GM23338 (cell line): ENCODE data around the gene KCNJ6. TPM values are rescaled to one million over a fixed set of nuclear protein-coding genes. Genes with fewer than 3 reads are reported as not detected.
"Not testable (repeated sequence)": the region's sequence is repeated elsewhere in the genome, so short reads cannot be mapped to it uniquely, and the experiment has no call there.

ENCODE experiments used
- ATAC-seq: fragments of 200-7000 bp; cut with Tn5 transposase; 3 replicates; pipeline ENCODE4 v1.9.1; 2020
- DNase-seq: peaks from one replicate; pipeline ENCODE4 v3.0.0-alpha.2; 2015; ENCODE audit warnings: low spot score
- H2AFZ ChIP-seq: fragments of 200-600 bp; sonication (generic); 2 replicates; pipeline ENCODE4 v1.8.0; 2016; ENCODE audit warnings: antibody characterized with exemption, mild to moderate bottlenecking, moderate library complexity
- H3F3A ChIP-seq: fragments of 200-600 bp; sonication (generic); replicated peaks from 2 replicates; pipeline ENCODE4 v1.8.0; 2017; ENCODE audit warnings: antibody characterized with exemption, mixed run types, low read depth
- H3K27ac ChIP-seq: fragments of 200-600 bp; sonication (generic); 2 replicates; pipeline ENCODE4 v1.6.1; 2016; ENCODE audit warnings: low read depth
- H3K27me3 ChIP-seq: fragments of 200-600 bp; sonication (generic); 2 replicates; pipeline ENCODE4 v1.8.0; 2016; ENCODE audit warnings: mild to moderate bottlenecking, mixed run types, moderate library complexity; ENCODE audit not compliant: insufficient read depth
- H3K36me3 ChIP-seq: fragments of 200-600 bp; sonication (generic); 2 replicates; pipeline ENCODE4 v1.8.0; 2016; ENCODE audit warnings: mild to moderate bottlenecking; ENCODE audit not compliant: insufficient read depth
- H3K4me1 ChIP-seq: fragments of 200-600 bp; sonication (generic); 2 replicates; pipeline ENCODE4 v1.8.0; 2016; ENCODE audit warnings: mild to moderate bottlenecking, moderate library complexity; ENCODE audit not compliant: insufficient read depth
- H3K4me2 ChIP-seq: fragments of 200-600 bp; sonication (generic); 2 replicates; pipeline ENCODE4 v1.7.1; 2017; ENCODE audit warnings: mixed run types
- H3K4me3 ChIP-seq: fragments of 200-600 bp; sonication (generic); 2 replicates; pipeline ENCODE4 v1.6.1; 2016; ENCODE audit warnings: mixed run types
- H3K79me2 ChIP-seq: fragments of 200-600 bp; sonication (generic); replicated peaks from 2 replicates; pipeline ENCODE4 v1.8.0; 2017; ENCODE audit warnings: mild to moderate bottlenecking; ENCODE audit not compliant: insufficient read depth
- H3K9me2 ChIP-seq: fragments of 200-600 bp; sonication (generic); 2 replicates; pipeline ENCODE4 v1.8.0; 2017; ENCODE audit not compliant: insufficient read depth
- H4K20me1 ChIP-seq: fragments of 200-600 bp; sonication (generic); replicated peaks from 2 replicates; pipeline ENCODE4 v1.8.0; 2017; ENCODE audit warnings: mild to moderate bottlenecking; ENCODE audit not compliant: insufficient read depth
- H3K27ac Mint-ChIP-seq: 2 replicates; pipeline ENCODE4 v1.8.0; 2020; ENCODE audit warnings: inconsistent platforms, mild to moderate bottlenecking, moderate library complexity, mixed read lengths
- H3K27me3 Mint-ChIP-seq: 3 replicates; pipeline ENCODE4 v1.8.0; 2022; ENCODE audit warnings: low read depth, mild to moderate bottlenecking, moderate library complexity, mixed read lengths, inconsistent platforms; ENCODE audit not compliant: insufficient read depth, poor library complexity
- H3K36me3 Mint-ChIP-seq: 3 replicates; pipeline ENCODE4 v1.8.0; 2021; ENCODE audit warnings: low read depth, mild to moderate bottlenecking, inconsistent platforms, moderate library complexity, mixed read lengths
- H3K4me1 Mint-ChIP-seq: 3 replicates; pipeline ENCODE4 v1.8.0; 2020; ENCODE audit warnings: mild to moderate bottlenecking, inconsistent platforms, mixed read lengths
- H3K4me3 Mint-ChIP-seq: 3 replicates; pipeline ENCODE4 v1.8.0; 2021; ENCODE audit warnings: moderate library complexity, mild to moderate bottlenecking, inconsistent platforms, mixed read lengths
- H3K9me3 Mint-ChIP-seq: 3 replicates; pipeline ENCODE4 v1.8.0; 2020; ENCODE audit warnings: moderate library complexity, mild to moderate bottlenecking, inconsistent platforms, mixed read lengths
- EZH2phosphoT487 ChIP-seq: fragments of 200-600 bp; sonication (generic); IDR thresholded peaks from one replicate; pipeline ENCODE4 v1.8.1; 2018; ENCODE audit warnings: antibody characterized with exemption; ENCODE audit not compliant: unreplicated experiment
- JUNB ChIP-seq: IDR thresholded peaks from one replicate; pipeline ENCODE4 v1.6.1; 2016; ENCODE audit warnings: antibody characterized with exemption; ENCODE audit not compliant: unreplicated experiment
- POLR2AphosphoS5 ChIP-seq: IDR thresholded peaks from 2 replicates; pipeline ENCODE4 v1.6.1; 2016; ENCODE audit warnings: antibody characterized with exemption, low read depth
- ZNF331 ChIP-seq: fragments of 250-450 bp; sonication (Bioruptor Pico); IDR thresholded peaks from 2 replicates; pipeline ENCODE4 v1.5.0; 2020; ENCODE audit warnings: low read depth, mild to moderate bottlenecking, moderate library complexity
- polyA plus RNA-seq: library from polyadenylated mRNA; unstranded; fragments of >200 nt; fragmentation: Nextera tagmentation; extraction: Ambion mirVana; gene quantifications from 2 replicates; pipeline ENCODE4 v1.2.1, GENCODE V29; 2016
- total RNA-seq: library from RNA; depleted of rRNA; stranded (reverse); fragments of >200 nt; shearing (Covaris generic); gene quantifications from 2 replicates; pipeline ENCODE4 v1.2.3, GENCODE V29; 2014
- TF ChIP-seq, protein P1 (sequence below): fragments of 250-450 bp; sonication (Bioruptor Pico); IDR thresholded peaks from 2 replicates; pipeline ENCODE4 v1.5.0; 2020; ENCODE audit warnings: mild to moderate bottlenecking, moderate library complexity

The KCNJ6 gene
- total and polyA plus RNA-seq, 2 experiments from 2014 or later: 0.48 to 0.52 TPM

DNA sequence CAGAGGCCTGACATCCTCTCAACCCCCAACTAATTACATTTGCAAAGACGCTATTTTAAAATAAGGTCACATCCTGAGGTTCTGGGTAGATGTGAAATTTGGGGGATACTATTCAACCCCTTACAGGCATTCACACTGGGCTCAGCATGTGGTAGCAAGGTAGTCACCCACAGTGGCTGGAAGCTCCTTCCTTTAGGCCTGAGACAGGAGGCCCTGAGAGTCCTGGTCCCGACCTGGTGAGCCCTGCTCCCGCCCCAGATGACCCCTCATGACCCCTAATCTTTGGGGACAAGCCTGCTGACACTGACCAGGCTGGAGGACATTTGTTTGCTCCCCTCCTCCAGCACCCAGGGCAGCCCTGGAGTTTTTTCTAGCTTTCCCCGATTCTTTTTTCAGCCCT is 323.8 kb downstream of the KCNJ6 start (continued):
- TF ChIP-seq, protein P1, sequence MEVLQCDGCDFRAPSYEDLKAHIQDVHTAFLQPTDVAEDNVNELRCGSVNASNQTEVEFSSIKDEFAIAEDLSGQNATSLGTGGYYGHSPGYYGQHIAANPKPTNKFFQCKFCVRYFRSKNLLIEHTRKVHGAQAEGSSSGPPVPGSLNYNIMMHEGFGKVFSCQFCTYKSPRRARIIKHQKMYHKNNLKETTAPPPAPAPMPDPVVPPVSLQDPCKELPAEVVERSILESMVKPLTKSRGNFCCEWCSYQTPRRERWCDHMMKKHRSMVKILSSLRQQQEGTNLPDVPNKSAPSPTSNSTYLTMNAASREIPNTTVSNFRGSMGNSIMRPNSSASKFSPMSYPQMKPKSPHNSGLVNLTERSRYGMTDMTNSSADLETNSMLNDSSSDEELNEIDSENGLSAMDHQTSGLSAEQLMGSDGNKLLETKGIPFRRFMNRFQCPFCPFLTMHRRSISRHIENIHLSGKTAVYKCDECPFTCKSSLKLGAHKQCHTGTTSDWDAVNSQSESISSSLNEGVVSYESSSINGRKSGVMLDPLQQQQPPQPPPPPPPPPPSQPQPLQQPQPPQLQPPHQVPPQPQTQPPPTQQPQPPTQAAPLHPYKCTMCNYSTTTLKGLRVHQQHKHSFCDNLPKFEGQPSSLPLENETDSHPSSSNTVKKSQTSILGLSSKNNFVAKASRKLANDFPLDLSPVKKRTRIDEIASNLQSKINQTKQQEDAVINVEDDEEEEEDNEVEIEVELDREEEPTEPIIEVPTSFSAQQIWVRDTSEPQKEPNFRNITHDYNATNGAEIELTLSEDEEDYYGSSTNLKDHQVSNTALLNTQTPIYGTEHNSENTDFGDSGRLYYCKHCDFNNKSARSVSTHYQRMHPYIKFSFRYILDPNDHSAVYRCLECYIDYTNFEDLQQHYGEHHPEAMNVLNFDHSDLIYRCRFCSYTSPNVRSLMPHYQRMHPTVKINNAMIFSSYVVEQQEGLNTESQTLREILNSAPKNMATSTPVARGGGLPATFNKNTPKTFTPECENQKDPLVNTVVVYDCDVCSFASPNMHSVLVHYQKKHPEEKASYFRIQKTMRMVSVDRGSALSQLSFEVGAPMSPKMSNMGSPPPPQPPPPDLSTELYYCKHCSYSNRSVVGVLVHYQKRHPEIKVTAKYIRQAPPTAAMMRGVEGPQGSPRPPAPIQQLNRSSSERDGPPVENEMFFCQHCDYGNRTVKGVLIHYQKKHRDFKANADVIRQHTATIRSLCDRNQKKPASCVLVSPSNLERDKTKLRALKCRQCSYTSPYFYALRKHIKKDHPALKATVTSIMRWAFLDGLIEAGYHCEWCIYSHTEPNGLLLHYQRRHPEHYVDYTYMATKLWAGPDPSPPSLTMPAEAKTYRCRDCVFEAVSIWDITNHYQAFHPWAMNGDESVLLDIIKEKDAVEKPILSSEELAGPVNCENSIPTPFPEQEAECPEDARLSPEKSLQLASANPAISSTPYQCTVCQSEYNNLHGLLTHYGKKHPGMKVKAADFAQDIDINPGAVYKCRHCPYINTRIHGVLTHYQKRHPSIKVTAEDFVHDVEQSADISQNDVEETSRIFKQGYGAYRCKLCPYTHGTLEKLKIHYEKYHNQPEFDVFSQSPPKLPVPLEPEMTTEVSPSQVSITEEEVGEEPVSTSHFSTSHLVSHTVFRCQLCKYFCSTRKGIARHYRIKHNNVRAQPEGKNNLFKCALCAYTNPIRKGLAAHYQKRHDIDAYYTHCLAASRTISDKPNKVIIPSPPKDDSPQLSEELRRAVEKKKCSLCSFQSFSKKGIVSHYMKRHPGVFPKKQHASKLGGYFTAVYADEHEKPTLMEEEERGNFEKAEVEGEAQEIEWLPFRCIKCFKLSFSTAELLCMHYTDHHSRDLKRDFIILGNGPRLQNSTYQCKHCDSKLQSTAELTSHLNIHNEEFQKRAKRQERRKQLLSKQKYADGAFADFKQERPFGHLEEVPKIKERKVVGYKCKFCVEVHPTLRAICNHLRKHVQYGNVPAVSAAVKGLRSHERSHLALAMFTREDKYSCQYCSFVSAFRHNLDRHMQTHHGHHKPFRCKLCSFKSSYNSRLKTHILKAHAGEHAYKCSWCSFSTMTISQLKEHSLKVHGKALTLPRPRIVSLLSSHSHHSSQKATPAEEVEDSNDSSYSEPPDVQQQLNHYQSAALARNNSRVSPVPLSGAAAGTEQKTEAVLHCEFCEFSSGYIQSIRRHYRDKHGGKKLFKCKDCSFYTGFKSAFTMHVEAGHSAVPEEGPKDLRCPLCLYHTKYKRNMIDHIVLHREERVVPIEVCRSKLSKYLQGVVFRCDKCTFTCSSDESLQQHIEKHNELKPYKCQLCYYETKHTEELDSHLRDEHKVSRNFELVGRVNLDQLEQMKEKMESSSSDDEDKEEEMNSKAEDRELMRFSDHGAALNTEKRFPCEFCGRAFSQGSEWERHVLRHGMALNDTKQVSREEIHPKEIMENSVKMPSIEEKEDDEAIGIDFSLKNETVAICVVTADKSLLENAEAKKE: no peak
- TF ChIP-seq ZNF331 (CRISPR knock-in tag) (no peak), JUNB (no peak), EZH2phosphoT487 (no peak), POLR2AphosphoS5 (no peak)

DNA sequence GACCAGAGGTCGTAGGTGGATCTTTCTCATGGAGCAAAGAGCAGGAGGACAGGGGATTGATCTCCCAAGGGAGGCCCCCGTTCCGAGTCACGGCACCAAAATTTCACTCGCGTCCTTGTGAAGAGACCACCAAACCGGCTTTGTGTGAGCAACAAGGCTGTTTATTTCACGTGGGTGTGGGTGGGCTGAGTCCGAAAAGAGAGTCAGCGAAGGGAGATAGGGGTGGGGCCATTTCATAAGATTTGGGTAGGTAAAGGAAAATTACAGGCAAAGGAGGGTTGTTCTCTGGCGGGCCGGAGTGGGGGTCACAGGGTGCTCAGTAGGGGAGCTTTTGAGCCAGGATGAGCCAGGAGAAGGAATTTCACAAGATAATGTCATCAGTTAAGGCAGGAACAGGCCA is 324.3 kb downstream of the KCNJ6 start:
- not testable (repeated sequence) for H3K79me2 ChIP-seq, H3K9me2 ChIP-seq, ATAC-seq, H3K27me3 Mint-ChIP-seq, H3K36me3 ChIP-seq, H2AFZ ChIP-seq, H4K20me1 ChIP-seq, DNase-seq, H3K27me3 ChIP-seq
- Histone ChIP-seq H3F3A (peaks cover 13% of the 10 kb centered on the region; the same call in 1 of the 2 replicates), H3K4me3 (peak overlapping the region; percentile 45; the same call in 1 of the 2 replicates), H3K27ac (peak overlapping the region; percentile 97), H3K4me1 (peaks cover 29% of the 10 kb centered on the region), H3K4me2 (peak overlapping the region; percentile 73)
- Mint-ChIP-seq H3K9me3 (peaks cover 13% of the 10 kb centered on the region), H3K27ac (peak overlapping the region; percentile 82; the same call in 1 of the 2 replicates), H3K36me3 (peaks cover 13% of the 10 kb centered on the region; the same call in 2 of the 3 replicates), H3K4me1 (peaks cover 10% of the 10 kb centered on the region), H3K4me3 (peak overlapping the region; percentile 7)

DNA sequence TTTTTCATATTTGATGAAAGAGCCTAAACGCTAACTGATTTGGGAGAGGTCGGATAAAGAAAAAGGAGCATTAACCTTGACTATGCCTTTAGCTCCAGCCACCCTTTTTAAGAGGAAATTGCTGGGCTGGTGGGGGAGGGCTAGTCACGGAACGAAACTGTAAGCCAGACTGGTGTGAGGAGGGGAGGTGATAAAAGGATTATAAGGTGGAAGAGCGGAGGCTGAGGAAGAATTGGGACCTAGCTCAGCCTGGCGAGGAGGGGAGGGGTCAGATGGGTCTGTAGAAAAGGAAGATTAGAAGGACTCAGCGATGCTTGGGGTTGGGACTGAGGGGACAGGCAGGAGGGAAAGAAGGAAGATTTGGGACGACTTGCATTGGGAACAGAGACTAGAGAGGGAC is 325.4 kb downstream of the KCNJ6 start:
- peak overlapping the region; percentile 97 for H3K27ac ChIP-seq
- H3K9me2 ChIP-seq, H3K4me3 Mint-ChIP-seq, H4K20me1 ChIP-seq, H3K9me3 Mint-ChIP-seq, H3K27ac Mint-ChIP-seq, H3K36me3 ChIP-seq, H3K27me3 Mint-ChIP-seq, ATAC-seq, H3K27me3 ChIP-seq, H2AFZ ChIP-seq, H3K36me3 Mint-ChIP-seq, H3K79me2 ChIP-seq: not testable (repeated sequence)
- DNase-seq: peak; percentile 7
- peaks cover 29% of the 10 kb centered on the region for H3K4me1 ChIP-seq
- H3F3A ChIP-seq: peaks cover 13% of the 10 kb centered on the region; the same call in 1 of the 2 replicates
- peak overlapping the region; percentile 45 for H3K4me3 ChIP-seq
- H3K4me1 Mint-ChIP-seq: peaks cover 10% of the 10 kb centered on the region
- H3K4me2 ChIP-seq: peak overlapping the region; percentile 73

DNA sequence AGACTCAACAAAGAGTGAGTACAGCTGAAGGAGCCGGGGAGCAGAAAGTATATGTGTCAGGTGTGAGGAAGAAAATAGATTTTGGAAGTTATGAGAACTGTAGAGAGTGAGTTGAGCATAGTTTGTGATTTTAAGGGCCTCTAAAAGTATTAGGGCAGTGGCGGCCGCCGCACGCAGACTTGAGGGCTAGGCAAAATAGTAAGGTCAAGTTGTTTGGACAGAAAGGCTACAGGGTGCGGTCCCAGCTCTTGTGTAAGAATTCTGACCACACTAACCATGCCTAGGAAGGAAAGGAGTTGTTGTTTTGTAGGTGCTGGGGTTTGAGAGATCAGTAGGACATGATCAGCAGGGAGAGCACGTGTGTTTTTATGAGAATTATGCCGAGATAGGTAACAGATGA is 327.6 kb downstream of the KCNJ6 start:
- H3K4me3 ChIP-seq, H2AFZ ChIP-seq, H3K36me3 ChIP-seq, H3K27ac ChIP-seq, H3K36me3 Mint-ChIP-seq, H3K9me2 ChIP-seq, H3K27me3 ChIP-seq, H3F3A ChIP-seq, H4K20me1 ChIP-seq, H3K27me3 Mint-ChIP-seq, H3K4me1 Mint-ChIP-seq, DNase-seq, H3K27ac Mint-ChIP-seq, ATAC-seq, H3K4me2 ChIP-seq, H3K79me2 ChIP-seq, H3K9me3 Mint-ChIP-seq, H3K4me3 Mint-ChIP-seq: not testable (repeated sequence)
- peaks cover 16% of the 10 kb centered on the region for H3K4me1 ChIP-seq
